HG03095 (cell line): ENCODE results near the gene VRTN.
"Not testable (repeated sequence)": the region's sequence is repeated elsewhere in the genome, so short reads cannot be mapped to it uniquely, and the experiment has no call there.

Experiments used
- ATAC-seq: cut with Tn5 transposase; IDR thresholded peaks from one replicate; pipeline ENCODE4 v1.9.1; 2021; ENCODE audit warnings: moderate library complexity; ENCODE audit not compliant: unreplicated experiment

Gene VRTN

DNA sequence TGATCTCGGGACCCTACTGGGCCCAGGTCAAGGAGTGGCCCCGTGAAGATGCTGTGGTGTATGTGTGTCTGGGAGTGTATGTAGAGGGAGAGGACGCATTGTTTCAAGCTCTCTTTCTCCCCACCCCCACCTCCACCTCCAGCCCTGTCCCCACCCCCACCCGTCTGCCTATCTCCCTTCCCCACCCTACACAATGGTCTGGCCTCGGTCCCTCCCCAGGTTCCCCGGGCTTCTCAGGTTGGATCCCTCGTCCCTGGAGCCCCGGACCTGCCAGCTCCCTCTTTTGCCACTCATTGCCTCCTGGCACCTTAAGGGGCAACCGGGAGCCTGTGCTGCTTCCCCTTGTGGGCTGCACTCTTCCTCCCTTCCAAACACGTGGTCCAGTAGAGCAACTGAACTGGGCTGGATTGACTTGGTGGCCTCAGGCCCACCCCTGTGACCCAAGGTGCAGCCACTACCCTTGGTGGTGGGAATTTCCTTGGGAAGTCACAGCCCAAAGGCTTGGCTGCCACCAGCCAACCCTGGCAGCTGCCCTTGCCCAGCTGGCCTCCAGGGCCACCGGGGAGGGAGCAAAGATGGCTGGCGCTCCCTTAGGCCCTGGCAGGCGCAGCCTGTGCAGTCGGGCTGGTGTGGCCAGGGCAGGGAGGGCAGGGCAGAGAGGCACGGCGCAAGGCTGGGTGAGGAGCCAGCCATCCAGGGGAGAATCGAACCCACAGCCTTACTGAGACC is 628 bp downstream of the VRTN start:
- ATAC-seq = no peak

GRCh38 chr14:74349757-74350156 is 1.5 kb downstream of the VRTN start:
- ATAC-seq = no peak

DNA sequence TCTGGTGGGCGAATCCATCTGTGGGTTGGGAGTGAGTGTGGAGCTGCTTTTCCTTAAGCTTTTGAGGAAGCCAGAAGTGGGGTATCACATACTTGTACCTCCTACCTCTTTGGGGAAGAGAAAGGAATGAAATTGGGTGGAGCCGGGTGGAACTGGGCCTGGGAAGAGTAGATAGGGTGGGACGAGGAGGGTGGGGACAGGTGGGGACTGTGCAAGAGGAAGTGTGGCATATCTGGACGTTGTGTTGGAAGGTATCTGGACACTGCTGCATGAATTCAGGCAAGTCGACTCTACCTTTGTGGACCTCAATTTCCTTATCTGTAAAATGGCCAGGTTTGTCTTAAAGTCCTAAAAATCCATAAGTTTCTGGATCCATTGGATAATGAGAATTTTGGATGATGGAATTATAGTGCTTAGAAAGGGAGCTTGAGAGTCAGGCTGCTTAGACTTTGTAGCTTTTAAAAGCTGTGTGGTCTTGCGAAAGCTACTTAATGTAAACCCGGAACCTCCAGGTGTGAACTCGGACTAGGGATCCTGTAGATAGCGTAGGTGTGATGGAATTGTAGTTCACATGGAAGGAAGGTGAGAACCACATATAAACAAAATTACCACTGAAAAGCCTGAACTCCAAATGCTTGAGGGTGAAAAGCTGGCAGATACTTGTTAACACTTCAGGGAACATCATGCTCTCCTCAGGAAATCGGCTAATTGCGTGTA is 2.1 kb downstream of the VRTN start:
- no peak for ATAC-seq

- no peak for ATAC-seq
Measured at GRCh38 chr14:74350928-74351323, 2.7 kb downstream of the VRTN start.

GRCh38 chr14:74356892-74357575 is 8.8 kb downstream of the VRTN start:
- no peak for ATAC-seq

DNA sequence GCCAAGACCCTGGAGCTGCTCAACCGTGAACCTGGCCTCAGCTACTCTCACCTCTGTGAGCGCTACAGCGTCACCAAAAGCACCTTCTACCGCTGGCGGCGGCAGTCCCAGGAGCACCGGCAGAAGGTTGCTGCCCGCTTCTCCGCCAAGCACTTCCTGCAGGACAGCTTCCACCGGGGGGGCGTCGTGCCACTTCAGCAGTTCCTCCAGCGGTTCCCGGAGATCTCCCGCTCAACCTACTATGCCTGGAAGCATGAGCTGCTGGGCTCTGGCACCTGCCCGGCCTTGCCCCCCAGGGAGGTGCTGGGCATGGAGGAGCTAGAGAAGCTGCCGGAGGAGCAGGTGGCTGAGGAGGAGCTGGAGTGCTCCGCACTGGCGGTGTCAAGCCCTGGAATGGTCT is 9.3 kb downstream of the VRTN start:
- ATAC-seq = no peak

- ATAC-seq = no peak
Measured at GRCh38 chr14:74358176-74358829, 10.0 kb downstream of the VRTN start.

- no peak for ATAC-seq
Measured at GRCh38 chr14:74360163-74360562, 11.9 kb downstream of the VRTN start.

GRCh38 chr14:74362361-74362915 is 14.2 kb downstream of the VRTN start:
- ATAC-seq = no peak

- ATAC-seq = no peak
Measured at GRCh38 chr14:74364271-74364880, 16.1 kb downstream of the VRTN start.

GRCh38 chr14:74368026-74368425 is 19.8 kb downstream of the VRTN start:
- no peak for ATAC-seq

DNA sequence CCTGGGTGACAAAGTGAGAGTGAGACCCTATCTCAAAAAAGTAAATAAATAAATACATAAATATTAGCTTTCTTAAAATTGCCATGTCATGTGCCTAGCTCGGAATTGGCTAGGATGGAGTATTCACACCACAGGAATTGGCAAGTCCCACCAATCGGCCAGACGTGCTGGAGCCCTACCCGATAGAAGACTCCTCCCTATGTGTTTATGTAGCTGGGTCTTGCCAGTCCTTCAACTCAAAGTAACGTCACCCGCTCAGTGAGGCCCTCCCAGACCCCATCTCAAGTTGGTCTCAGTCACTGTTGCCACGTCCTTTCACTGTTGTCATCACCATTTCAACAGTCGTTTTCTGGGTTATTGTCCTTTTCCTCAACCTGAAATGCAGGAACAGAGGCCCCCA is 20.2 kb downstream of the VRTN start:
- ATAC-seq = no peak

- no peak for ATAC-seq
Measured at GRCh38 chr14:74377976-74378690, 29.9 kb downstream of the VRTN start.

GRCh38 chr14:74380172-74380571 is 31.9 kb downstream of the VRTN start:
- no peak for ATAC-seq

- ATAC-seq = no peak
Measured at GRCh38 chr14:74380845-74381244, 32.6 kb downstream of the VRTN start.

GRCh38 chr14:74381571-74381970 is 33.3 kb downstream of the VRTN start:
- ATAC-seq = not testable (repeated sequence)

DNA sequence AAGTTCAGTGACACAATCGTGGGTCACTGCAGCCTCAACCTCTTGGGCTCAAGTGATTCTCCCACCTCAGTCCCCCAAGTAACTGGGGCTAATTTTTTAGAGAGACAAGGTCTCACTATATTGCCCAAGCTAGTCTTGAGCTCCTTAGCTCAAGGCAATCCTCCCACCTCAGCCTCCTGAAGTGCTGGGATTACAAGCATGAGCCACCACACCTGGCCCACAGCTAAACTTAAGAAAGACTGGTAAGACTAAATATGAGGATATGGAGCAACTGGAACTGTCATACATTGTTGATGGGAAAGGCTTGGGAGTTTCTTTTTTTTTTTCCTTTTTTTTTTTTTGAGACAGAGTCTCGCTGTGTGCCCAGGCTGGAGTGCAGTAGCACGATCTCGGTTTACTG is 34.0 kb downstream of the VRTN start:
- ATAC-seq = no peak

DNA sequence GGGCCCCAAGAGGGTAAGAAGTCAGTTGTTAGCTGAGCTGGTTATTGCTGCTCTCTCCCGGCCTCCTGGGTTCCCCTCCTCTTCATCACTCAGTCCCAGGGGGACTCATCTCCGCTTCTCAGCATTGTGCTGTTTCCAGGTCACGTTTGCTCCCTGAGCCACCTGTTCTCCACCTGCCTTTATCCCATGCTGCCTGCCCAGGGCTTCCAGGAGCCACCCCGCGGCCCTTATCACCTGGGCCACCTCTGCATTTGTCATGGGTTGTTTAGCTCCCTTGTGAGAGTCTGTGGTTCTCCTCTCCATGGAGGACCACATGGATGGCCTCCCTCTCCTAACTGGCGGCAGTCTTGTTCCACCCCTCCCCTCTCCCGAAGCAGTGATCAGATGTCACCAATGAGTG is 41.7 kb downstream of the VRTN start:
- ATAC-seq = no peak

- ATAC-seq = not testable (repeated sequence)
Measured at GRCh38 chr14:74390505-74390904, 42.2 kb downstream of the VRTN start.

- no peak for ATAC-seq
Measured at GRCh38 chr14:74391479-74391878, 43.2 kb downstream of the VRTN start.
